Amygdala (tissue), 56 donors: ENCODE results near the gene TBCD.
A peak's percentile ranks its signal among the peaks of the same experiment; 100 is the strongest.

Experiments
- DNase-seq, 56 donors: peaks; one replicate each; lab custom pipeline; 2025; lab: John Stamatoyannopoulos, UW

TBCD gene

GRCh38 chr17:82825540-82826124, 73.8 kb downstream of the TBCD start:
- DNase-seq, result no peak

- DNase-seq, result no peak
Measured at GRCh38 chr17:82826211-82826610, 74.3 kb downstream of the TBCD start.

GRCh38 chr17:82826956-82827355, 75.1 kb downstream of the TBCD start:
- DNase-seq, result no peak

DNA sequence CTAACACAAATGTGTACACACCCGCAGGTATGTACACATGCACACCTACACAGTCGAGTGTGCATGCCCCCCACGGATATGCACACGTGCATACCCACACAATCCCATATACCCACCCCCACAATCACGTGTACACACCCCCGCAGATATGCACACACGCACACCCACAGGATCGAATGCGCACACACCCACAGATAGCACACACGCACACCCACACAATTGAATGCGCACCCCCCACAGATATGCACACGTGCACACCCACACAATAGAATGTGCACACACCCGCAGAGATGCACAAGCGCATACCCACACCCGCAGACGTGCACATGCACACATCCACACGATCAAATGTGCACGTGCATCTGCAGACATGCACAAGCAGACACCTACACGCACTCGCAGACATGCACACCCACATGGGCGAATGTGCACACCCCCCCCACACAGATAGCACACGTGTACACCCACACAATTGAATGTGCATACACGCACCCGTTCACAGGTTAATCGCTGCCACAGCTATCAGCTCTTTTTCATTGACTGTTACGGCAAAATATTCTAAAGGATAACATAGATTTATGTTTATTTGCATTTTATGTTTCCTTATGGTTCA, 77.1 kb downstream of the TBCD start:
- DNase-seq, result no peak

DNA sequence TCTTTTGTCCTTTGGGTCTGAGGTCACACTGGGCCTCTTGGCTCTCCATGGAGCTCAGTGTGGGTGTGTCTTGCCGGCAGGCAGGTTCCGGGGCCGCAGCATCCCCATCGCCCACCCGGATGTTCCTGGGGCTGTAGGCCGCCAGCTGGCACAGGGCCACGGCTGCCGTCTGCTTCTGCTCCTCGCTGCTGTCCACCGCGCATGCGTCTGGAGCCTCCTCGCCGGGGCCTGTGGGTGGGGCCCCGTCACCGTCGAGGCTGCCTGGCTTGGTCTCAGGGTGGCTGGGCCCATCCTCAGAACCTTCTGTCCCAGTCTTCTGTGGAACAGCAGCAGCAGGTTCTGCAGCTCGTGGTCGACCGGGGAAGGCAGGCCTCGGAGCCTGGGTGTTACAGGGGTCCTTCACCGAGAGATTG, 78.4 kb downstream of the TBCD start:
- peak in 18 of 56 donors; percentile 3 to 66 (median 22) for DNase-seq

DNA sequence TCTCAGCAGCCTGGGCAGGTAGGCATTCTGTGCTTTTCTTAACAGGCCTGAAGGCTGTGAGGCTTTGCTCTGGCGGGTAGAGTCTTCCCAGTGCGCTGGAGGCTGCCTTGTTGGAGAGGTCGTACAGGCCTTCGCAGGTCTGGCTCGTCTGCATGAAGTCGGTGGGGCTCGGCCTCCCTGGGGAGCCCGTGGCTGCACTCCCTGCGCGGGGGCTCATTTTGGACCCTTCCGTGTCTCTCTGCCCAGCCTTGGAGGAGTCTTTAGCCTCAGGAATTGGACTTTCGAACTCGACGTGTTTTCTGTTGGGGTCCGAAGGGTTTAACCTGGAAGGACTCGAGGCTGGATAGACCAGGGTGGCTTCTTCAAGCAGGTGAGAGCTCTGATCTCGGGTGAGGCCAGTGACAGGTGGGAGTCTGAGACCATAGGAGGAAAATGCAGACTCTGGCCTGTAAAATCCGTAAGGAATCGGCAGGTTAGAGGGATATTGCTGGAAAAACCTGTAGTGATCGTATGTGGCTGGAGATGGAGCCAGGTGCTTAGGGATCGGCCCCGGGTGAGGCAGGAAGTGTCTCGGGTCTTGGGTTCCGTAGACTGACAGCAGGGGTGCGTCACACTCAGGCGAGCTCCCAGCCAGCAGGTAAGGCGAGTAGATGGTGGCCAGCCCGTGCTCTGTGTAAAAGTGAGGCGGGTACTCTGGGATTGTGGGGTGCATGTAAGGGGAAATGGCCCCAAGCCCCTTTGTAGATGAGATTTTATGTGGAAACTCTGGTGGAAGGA, 79.4 kb downstream of the TBCD start:
- DNase-seq, result no peak

DNA sequence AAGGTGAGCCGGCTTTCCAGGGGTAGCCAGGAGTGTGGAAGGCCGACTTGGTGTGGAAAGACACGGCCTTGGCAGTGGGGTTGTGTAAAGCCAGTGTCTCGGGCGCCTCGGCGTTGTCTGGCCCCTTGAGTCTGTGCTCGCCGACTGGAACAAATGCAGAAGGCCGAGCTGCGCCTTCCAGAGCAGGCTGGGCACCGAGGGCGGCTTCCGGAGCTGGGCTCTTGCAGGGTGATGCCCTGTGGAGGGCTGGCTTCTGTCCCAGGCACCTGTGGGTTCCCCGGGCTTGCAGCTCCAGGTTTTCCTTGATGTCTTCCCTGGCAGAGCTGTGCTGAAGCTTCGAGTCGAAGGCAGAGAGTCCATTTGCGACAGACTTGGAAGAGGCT, 79.9 kb downstream of the TBCD start:
- no peak for DNase-seq

DNA sequence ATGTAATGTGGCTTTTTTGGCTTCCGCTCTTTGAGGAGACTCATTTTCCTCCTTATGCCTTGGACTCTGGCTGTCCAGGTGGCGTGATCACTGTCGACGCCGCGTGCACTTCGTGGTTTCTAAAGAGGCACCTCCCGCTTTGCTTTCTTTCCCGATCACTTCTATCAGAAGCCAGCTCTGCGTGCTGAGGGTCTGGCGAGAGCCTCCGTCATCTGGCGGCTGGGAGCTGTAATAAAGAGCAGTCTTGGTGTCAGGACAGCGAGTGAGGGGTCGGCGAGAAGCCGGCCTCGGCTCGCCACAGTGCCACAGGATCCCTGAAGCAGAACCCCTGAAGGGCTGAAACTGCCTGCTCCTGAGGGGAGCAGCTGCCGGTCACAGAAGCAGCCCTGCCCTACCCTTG, 80.5 kb downstream of the TBCD start:
- no peak for DNase-seq

DNA sequence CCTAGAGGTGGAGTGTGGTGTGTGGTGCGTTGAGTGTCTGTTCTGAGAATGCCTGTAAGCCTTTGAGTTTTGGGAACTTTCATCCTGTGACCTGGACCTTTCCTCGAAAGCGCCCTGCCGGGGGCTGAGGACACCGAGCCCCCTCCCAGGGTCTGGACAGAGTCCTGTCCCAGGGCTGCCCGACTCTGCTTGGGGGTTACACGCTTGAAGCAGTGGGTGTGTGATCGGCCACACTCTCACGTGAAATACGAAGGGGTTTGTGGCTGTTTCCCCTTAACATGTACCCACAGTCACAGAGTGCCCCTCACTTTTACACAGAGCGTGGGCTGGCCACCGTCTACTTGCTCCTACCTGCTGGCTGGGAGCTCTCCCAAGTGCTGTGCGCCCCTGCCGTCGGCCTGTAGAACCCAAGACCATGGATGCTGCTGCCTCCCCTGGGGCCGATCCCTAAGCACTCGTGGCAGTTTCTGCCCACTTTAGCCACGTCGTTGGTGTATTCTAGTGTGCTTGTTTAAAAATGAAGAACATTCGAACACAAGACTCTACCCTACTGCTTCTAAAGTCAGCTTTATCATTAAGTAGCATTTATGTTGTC, 81.1 kb downstream of the TBCD start:
- DNase-seq, result no peak

DNA sequence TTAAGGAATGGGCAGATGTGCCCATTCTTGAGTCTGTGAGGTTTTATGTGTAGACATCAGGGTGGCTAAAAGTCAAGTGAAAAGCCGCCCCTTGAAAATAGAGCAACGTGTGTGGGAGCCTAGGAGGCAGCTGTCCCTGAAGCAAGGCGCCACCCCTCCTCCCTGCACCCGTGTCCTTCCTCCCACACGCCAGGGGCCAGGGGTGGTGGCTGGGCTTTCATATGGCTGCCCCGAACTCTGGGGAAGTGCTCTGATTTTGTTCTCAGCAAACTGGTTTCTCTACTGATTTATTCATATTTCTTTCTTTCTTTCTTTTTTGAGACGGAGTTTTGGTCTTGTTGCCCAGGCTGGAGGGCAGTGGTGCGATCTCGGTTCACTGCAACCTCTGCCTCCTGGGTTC, 83.3 kb downstream of the TBCD start:
- no peak for DNase-seq

GRCh38 chr17:82835766-82836512, 84.1 kb downstream of the TBCD start:
- DNase-seq, result no peak

DNA sequence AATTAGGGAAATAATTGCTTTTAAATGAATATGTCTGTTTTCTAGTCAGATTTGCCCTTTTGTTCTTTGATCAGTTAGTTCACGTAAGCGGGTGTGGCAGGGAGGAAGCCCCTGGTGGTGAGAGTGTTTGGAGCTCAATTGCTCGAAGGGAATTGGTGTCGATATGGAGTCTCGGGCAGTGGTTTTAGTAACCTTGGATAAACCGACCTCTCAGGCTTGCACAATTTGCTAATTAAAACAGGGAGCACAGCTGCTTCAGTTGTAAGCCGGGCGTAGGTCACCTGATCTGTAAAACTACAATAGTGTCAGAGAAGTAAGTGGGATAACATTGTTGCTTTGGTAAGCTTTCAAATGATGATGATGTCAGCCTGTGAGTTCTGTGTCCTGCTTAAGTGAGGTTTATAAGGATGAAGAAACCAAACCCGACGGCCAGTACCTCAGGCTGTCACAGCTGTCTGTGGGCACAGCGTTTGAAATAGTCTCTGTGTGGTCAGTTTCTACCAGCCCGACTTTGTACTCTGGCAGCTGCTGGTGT, 85.0 kb downstream of the TBCD start:
- no peak for DNase-seq

DNA sequence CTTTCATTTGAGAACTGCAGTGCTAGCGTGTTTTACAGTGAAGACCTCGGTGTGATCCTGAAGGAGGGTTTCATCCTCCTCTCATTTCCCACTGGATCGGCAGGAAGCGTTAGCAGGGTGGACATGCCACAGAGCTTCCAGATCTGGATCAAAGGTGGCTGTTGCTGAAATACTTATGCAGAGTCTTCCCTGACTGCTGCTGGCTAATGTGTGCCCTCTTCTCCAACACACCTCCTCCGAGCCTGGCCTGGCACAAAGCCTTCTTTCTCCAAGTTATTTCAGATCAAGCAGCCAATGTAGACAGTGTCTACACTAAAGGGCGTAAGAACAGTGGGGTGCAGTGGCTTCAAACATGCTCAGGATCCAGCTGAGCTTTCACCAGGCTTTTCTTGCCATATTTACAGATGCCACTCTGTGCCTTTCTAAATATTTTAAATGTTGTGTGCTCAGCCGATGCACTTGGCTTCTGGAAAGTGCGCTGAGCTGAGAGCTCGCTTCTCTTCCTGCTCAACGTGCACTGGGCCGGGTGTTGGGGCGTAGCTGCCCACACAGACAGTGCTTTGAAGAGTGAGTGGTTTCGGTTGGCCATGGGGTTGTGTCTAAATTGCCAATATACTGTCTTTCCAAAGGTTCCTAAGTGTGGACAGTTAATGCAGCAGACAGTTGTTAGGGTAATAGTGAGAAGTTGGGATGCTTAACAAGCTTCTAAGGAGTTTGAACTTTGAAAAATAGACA, 85.9 kb downstream of the TBCD start:
- no peak for DNase-seq

- no peak for DNase-seq
Measured at GRCh38 chr17:82838386-82839063, 86.7 kb downstream of the TBCD start.

- DNase-seq, result no peak
Measured at GRCh38 chr17:82839617-82840292, 87.9 kb downstream of the TBCD start, which contains the start of gene ZNF750. ZNF750 (minus strand) TSS chr17:82840022; CDS start chr17:82832454, 7,568 bp downstream.

- DNase-seq, result no peak
Measured at GRCh38 chr17:82840431-82840831, 88.6 kb downstream of the TBCD start.

DNA sequence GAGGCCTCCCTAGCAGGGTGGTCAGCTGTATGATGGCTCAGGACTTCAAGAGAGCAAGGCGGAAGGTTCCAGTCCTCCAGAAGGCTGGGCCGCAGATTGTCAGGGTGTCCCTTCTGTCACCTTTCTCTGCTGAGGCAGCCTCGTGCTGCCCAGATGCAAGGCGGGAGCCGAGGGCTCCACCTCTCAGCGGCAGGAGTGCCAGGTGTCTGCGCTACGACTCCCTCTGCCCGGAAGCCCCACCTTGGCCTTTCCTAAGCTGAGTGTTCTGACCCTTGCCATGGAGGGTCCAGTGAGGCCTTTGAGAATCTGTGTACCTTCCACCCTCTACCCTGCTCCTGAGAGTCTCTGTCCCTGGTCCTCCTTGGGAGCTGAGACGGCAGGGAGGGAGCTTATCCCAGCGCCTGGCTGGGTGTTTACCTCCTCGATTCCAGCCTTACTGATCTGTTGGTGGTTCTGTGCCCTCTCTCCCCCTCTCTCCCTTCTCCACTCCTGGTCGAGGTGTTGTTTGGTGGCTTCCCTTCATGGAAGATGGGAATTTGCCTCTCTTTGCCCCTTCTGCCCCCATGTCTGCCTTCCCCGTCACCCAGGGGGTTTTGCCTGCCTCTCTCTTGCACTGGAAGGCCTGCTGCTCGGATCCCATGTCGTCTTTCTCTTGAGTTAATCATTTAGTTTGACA, 90.2 kb downstream of the TBCD start:
- DNase-seq, result no peak
